A549 (cell line): ENCODE results near the gene MUC4. TPM values are rescaled to one million over a fixed set of nuclear protein-coding genes. Genes with fewer than 3 reads are reported as not detected.

ENCODE experiments used
- ATAC-seq, 2 experiments: fragments of 200-7000 bp in 1 of 2; fragments of >200 bp in 1 of 2; cut with Nextera tagmentation in 1 of 2; cut with Tn5 transposase in 1 of 2; 3 replicates each; pipeline versions ENCODE4 v1.8.0 to v1.9.1; 2018 to 2020; ENCODE audit warnings: mild to moderate bottlenecking in 1 of 2, moderate library complexity in 1 of 2
- CTCF ChIA-PET: fragments of 300-600 bp; sonication (Branson Sonifier 250); formaldehyde crosslinking; extraction: SDS; loops from one replicate; lab custom pipeline; 2021; ENCODE audit warnings: antibody characterized with exemption, inconsistent platforms; lab: Yijun Ruan, JAX
- POLR2A ChIA-PET: fragments of 350-600 bp; formaldehyde crosslinking; extraction: SDS; loops from one replicate; lab custom pipeline; 2021; ENCODE audit warnings: antibody characterized with exemption, inconsistent platforms; lab: Yijun Ruan, JAX
- DNase-seq, 2 experiments: peaks; one replicate each; pipeline versions ENCODE4 v3.0.0 to v3.0.0-alpha.2; 2011 to 2016; ENCODE audit warnings: low read depth in 1 of 2, low spot score in 1 of 2
- FAIRE-seq: peaks from 2 replicates; lab custom pipeline; 2011; peaks lifted over from hg19 to GRCh38; lab: Jason Lieb, UNC
- H3K27ac ChIP-seq, 2 experiments: fragments of >200 bp; sonication (Bioruptor Twin); formaldehyde crosslinking; 3 replicates each; pipeline ENCODE4 v1.5.1; 2016 to 2017
- H3K4me1 ChIP-seq: fragments of >200 bp; sonication (Bioruptor Twin); formaldehyde crosslinking; 3 replicates; pipeline ENCODE4 v1.6.1; 2016
- H3K4me2 ChIP-seq: fragments of >200 bp; sonication (Bioruptor Twin); formaldehyde crosslinking; 3 replicates; pipeline ENCODE4 v1.6.1; 2016
- H3K4me3 ChIP-seq: fragments of >200 bp; sonication (Bioruptor Twin); formaldehyde crosslinking; 3 replicates; pipeline ENCODE4 v1.5.1; 2016
- H3K9me3 ChIP-seq: fragments of >200 bp; sonication (Bioruptor Twin); formaldehyde crosslinking; 3 replicates; pipeline ENCODE4 v1.6.1; 2016
- CEBPB ChIP-seq, 2 experiments: fragments of >200 bp in 1 of 2; sonication (Bioruptor Twin) in 1 of 2; formaldehyde crosslinking in 1 of 2; IDR thresholded peaks; 2 replicates each; pipeline ENCODE4 v1.6.1; 2012 to 2016
- CHD2 ChIP-seq: fragments of 150-350 bp; IDR thresholded peaks from 2 replicates; pipeline ENCODE4 v1.6.1; 2014; ENCODE audit warnings: low read length; ENCODE audit not compliant: partially characterized antibody
- CHD4 ChIP-seq: fragments of 200-600 bp; sonication (generic); IDR thresholded peaks from 2 replicates; pipeline ENCODE4 v1.6.1; 2016; ENCODE audit warnings: antibody characterized with exemption, mild to moderate bottlenecking, borderline replicate concordance
- EHMT2 ChIP-seq: fragments of 200-600 bp; sonication (generic); IDR thresholded peaks from 2 replicates; pipeline ENCODE4 v1.6.1; 2016; ENCODE audit warnings: antibody characterized with exemption, low read depth, mild to moderate bottlenecking, moderate library complexity
- FOSB ChIP-seq: fragments of 250-450 bp; sonication (Bioruptor Pico); IDR thresholded peaks from 2 replicates; pipeline ENCODE4 v1.5.0; 2020; ENCODE audit warnings: mild to moderate bottlenecking, moderate library complexity
- GATA3 ChIP-seq: IDR thresholded peaks from 2 replicates; pipeline ENCODE4 v1.6.1; 2012; ENCODE audit warnings: borderline replicate concordance
- HOXB13 ChIP-seq: fragments of 250-450 bp; sonication (Bioruptor Pico); IDR thresholded peaks from 2 replicates; pipeline ENCODE4 v1.5.0; 2020; ENCODE audit warnings: low read depth, mild to moderate bottlenecking, moderate library complexity
- JUNB ChIP-seq: fragments of >200 bp; sonication (Bioruptor Twin); formaldehyde crosslinking; IDR thresholded peaks from 2 replicates; pipeline ENCODE4 v1.6.1; 2016
- KDM1A ChIP-seq: fragments of 200-600 bp; sonication (generic); IDR thresholded peaks from 2 replicates; pipeline ENCODE4 v1.6.1; 2016; ENCODE audit warnings: low read depth, mild to moderate bottlenecking
- MAFK ChIP-seq: fragments of 450-650 bp; IDR thresholded peaks from 2 replicates; pipeline ENCODE4 v1.6.1; 2014; ENCODE audit not compliant: partially characterized antibody
- MAZ ChIP-seq: fragments of 150-350 bp; IDR thresholded peaks from 2 replicates; pipeline ENCODE4 v1.6.1; 2014; ENCODE audit warnings: antibody characterized with exemption, low read depth, low read length, borderline replicate concordance
- MYC ChIP-seq: IDR thresholded peaks from 2 replicates; pipeline ENCODE4 v1.6.1; 2012; ENCODE audit warnings: mild to moderate bottlenecking, inconsistent platforms, low read length, improper control_type of control experiment, borderline replicate concordance
- PHF8 ChIP-seq: fragments of 200-600 bp; sonication (generic); IDR thresholded peaks from 2 replicates; pipeline ENCODE4 v1.6.1; 2016; ENCODE audit warnings: low read depth, mild to moderate bottlenecking, antibody characterized with exemption, moderate library complexity, borderline replicate concordance
- ZSCAN20 ChIP-seq: fragments of 250-450 bp; sonication (Bioruptor Pico); IDR thresholded peaks from 2 replicates; pipeline ENCODE4 v1.8.0; 2022; ENCODE audit warnings: mild to moderate bottlenecking, moderate library complexity
- WGBS: methylation state at CpG from one replicate; pipeline ENCODE4 v1.1.6; 2017; ENCODE audit errors: missing lambda C conversion rate; 5-methylcytosine and 5-hydroxymethylcytosine counted together
- polyA plus RNA-seq, 4 experiments: library from polyadenylated mRNA; depleted of rRNA in 3 of 4; stranded (reverse); fragments of >200 nt; fragmentation: RNase III in 1 of 4; extraction: RNeasy Plus Mini Kit Qiagen cat#74134 plus additional on column Dnase treatment in 1 of 4; gene quantifications; 2 replicates in 3 of 4; 3 replicates in 1 of 4; pipeline ENCODE4 v1.2.3, GENCODE V29; 2011 to 2017
- TF ChIP-seq, protein P1 (sequence below): fragments of 250-450 bp; sonication (Bioruptor Pico); IDR thresholded peaks from 2 replicates; pipeline ENCODE4 v1.5.0; 2021; ENCODE audit warnings: mild to moderate bottlenecking, moderate library complexity, borderline replicate concordance
- TF ChIP-seq, protein P2 (sequence below): fragments of 200-600 bp; sonication (generic); IDR thresholded peaks from 2 replicates; pipeline ENCODE4 v1.6.1; 2016; ENCODE audit warnings: antibody characterized with exemption, mild to moderate bottlenecking, moderate library complexity
- TF ChIP-seq, protein P3 (sequence below): fragments of >200 bp; sonication (Bioruptor Twin); formaldehyde crosslinking; IDR thresholded peaks from 3 replicates; pipeline ENCODE4 v1.5.1; 2016
- TF ChIP-seq, protein P4 (sequence below): fragments of >200 bp; sonication (Bioruptor Twin); formaldehyde crosslinking; IDR thresholded peaks from 2 replicates; pipeline ENCODE4 v1.6.1; 2016
- TF ChIP-seq, protein P5 (sequence below): IDR thresholded peaks from 2 replicates; pipeline ENCODE4 v1.6.1; 2012

The MUC4 gene
- polyA plus RNA-seq, 2 of the 4 experiments (the other 2 are of a cell fraction), result 0.04 TPM; not detected in 1

DNA sequence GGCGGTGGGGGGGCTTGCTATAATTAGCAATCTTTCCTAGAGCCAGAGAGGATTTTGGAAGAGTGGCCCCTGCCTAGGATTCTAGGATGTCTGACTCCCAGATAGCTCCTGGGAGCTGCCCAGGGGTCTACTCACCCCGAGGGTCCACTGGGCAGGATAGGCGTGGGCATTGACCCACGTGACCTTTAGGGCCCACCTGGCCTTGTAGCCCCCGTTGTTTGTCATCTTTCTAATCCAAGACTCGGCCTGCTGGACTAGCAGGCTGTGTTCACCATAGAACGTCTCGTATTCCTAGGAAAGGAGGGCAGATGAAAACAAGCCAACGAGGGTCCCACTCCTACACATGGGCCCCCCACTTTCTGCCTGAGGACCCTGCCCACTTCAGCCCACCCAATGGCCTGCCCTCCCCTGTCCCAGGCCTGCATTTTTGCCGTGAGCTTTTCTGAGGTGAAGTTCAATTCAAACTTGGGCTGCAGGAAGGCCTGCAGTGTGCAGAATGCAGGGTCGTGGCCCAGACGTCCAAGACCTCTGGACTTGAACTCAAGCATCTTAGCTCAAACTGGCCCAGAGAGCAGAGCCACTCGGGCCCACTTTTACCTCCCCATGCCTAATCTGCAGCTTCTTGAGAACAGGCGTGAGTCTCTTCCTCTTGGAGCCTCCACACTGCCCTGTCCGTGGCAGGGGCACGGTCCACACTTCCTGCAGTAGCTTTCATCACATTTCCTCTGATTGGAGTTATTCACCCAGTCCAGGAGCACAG lies 41.5 kb downstream of the MUC4 start:
- POLR2A ChIA-PET, result no interaction called here
- Histone ChIP-seq H3K4me2 (no peak overlapping the region), H3K9me3 (no peaks in the 10 kb centered on the region), H3K4me1 (no peaks in the 10 kb centered on the region), H3K4me3 (no peak overlapping the region), H3K27ac (no peak overlapping the region)
- DNase-seq, result no peak
- whole genome bisulfite sequencing, result 53% methylated on average over 11 of the region's 16 CpGs
- no peak for ATAC-seq
- CTCF ChIA-PET, result interaction anchor here (0.6 kb wide), 1 partner anchor 40 kb away, joined by 5 read pairs; no protein-coding TSS in a partner anchor
- TF ChIP-seq CHD4 (no peak), ZSCAN20 (CRISPR knock-in tag) (no peak), MYC (no peak), JUNB (no peak), PHF8 (no peak), KDM1A (no peak), CEBPB (IDR thresholded peaks at IDR 0.05) (no peak), MAFK (no peak), HOXB13 (CRISPR knock-in tag) (no peak), FOSB (CRISPR knock-in tag) (no peak), GATA3 (no peak), EHMT2 (no peak), MAZ (no peak), CHD2 (no peak)
- TF ChIP-seq, protein P1, sequence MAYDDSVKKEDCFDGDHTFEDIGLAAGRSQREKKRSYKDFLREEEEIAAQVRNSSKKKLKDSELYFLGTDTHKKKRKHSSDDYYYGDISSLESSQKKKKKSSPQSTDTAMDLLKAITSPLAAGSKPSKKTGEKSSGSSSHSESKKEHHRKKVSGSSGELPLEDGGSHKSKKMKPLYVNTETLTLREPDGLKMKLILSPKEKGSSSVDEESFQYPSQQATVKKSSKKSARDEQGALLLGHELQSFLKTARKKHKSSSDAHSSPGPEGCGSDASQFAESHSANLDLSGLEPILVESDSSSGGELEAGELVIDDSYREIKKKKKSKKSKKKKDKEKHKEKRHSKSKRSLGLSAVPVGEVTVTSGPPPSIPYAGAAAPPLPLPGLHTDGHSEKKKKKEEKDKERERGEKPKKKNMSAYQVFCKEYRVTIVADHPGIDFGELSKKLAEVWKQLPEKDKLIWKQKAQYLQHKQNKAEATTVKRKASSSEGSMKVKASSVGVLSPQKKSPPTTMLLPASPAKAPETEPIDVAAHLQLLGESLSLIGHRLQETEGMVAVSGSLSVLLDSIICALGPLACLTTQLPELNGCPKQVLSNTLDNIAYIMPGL (CRISPR knock-in tag), result no peak
- TF ChIP-seq, protein P2, sequence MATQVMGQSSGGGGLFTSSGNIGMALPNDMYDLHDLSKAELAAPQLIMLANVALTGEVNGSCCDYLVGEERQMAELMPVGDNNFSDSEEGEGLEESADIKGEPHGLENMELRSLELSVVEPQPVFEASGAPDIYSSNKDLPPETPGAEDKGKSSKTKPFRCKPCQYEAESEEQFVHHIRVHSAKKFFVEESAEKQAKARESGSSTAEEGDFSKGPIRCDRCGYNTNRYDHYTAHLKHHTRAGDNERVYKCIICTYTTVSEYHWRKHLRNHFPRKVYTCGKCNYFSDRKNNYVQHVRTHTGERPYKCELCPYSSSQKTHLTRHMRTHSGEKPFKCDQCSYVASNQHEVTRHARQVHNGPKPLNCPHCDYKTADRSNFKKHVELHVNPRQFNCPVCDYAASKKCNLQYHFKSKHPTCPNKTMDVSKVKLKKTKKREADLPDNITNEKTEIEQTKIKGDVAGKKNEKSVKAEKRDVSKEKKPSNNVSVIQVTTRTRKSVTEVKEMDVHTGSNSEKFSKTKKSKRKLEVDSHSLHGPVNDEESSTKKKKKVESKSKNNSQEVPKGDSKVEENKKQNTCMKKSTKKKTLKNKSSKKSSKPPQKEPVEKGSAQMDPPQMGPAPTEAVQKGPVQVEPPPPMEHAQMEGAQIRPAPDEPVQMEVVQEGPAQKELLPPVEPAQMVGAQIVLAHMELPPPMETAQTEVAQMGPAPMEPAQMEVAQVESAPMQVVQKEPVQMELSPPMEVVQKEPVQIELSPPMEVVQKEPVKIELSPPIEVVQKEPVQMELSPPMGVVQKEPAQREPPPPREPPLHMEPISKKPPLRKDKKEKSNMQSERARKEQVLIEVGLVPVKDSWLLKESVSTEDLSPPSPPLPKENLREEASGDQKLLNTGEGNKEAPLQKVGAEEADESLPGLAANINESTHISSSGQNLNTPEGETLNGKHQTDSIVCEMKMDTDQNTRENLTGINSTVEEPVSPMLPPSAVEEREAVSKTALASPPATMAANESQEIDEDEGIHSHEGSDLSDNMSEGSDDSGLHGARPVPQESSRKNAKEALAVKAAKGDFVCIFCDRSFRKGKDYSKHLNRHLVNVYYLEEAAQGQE, result no peak
- TF ChIP-seq, protein P3, sequence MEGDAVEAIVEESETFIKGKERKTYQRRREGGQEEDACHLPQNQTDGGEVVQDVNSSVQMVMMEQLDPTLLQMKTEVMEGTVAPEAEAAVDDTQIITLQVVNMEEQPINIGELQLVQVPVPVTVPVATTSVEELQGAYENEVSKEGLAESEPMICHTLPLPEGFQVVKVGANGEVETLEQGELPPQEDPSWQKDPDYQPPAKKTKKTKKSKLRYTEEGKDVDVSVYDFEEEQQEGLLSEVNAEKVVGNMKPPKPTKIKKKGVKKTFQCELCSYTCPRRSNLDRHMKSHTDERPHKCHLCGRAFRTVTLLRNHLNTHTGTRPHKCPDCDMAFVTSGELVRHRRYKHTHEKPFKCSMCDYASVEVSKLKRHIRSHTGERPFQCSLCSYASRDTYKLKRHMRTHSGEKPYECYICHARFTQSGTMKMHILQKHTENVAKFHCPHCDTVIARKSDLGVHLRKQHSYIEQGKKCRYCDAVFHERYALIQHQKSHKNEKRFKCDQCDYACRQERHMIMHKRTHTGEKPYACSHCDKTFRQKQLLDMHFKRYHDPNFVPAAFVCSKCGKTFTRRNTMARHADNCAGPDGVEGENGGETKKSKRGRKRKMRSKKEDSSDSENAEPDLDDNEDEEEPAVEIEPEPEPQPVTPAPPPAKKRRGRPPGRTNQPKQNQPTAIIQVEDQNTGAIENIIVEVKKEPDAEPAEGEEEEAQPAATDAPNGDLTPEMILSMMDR, result no peak
- TF ChIP-seq, protein P4, sequence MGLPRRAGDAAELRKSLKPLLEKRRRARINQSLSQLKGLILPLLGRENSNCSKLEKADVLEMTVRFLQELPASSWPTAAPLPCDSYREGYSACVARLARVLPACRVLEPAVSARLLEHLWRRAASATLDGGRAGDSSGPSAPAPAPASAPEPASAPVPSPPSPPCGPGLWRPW, result no peak
- TF ChIP-seq, protein P5, sequence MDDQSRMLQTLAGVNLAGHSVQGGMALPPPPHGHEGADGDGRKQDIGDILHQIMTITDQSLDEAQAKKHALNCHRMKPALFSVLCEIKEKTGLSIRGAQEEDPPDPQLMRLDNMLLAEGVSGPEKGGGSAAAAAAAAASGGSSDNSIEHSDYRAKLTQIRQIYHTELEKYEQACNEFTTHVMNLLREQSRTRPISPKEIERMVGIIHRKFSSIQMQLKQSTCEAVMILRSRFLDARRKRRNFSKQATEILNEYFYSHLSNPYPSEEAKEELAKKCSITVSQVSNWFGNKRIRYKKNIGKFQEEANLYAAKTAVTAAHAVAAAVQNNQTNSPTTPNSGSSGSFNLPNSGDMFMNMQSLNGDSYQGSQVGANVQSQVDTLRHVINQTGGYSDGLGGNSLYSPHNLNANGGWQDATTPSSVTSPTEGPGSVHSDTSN, result no peak
- FAIRE-seq, result no peak
